Measurements from ENCODE around the gene TTC28. TPM values are rescaled to one million over a fixed set of nuclear protein-coding genes. Genes with fewer than 3 reads are reported as not detected.

TTC28 gene
- total and polyA plus RNA-seq, 10 of the 15 experiments (the other 5 are each of a cell fraction or from before 2014, with no cell fraction given) = 0.15 to 8.4 (median 1.4) TPM

GRCh38 chr22:28703436-28703835 lies 23.8 kb upstream of the TTC28 start:
- H3K4me2 ChIP-seq (ENCODE audit: control insufficient read depth, insufficient read depth) = no peak overlapping the region

More at GRCh38 chr22:28703436-28703835, 23.8 kb upstream of the TTC28 start:
- FAIRE-seq (no peak), ATAC-seq (no peak), DNase-seq (ENCODE audit: low read depth, low spot score) (no peak)
- H3K4me1 ChIP-seq (ENCODE audit: control insufficient read depth, insufficient read depth, low read length) = peaks cover 4% of the 10 kb centered on the region; the same call in 1 of the 2 replicates
- intact Hi-C loops (cut with micrococcal nuclease; ENCODE audit: unreplicated experiment) = no loop called here
- no peak overlapping the region for H3K27ac ChIP-seq (ENCODE audit: control insufficient read depth, insufficient read depth)
- H3K9ac ChIP-seq (ENCODE audit: control insufficient read depth, insufficient read depth, low read length) = no peak overlapping the region
- H3K9me3 ChIP-seq (replicated peaks; ENCODE audit: control insufficient read depth, insufficient read depth, low read length) = no peaks in the 10 kb centered on the region
- ChIA-PET CTCF (interaction anchor here (0.7 kb wide), 1 partner anchor 101 kb away, joined by 3 read pairs; no protein-coding TSS in a partner anchor), SMC1A (ENCODE audit: uncharacterized antibody, unreplicated experiment) (no interaction called here), RAD21 (ENCODE audit: unreplicated experiment) (no interaction called here), POLR2A (no interaction called here)
- no peaks in the 10 kb centered on the region for H3K79me2 ChIP-seq (ENCODE audit: control insufficient read depth, insufficient read depth, low read length)
- H3K4me3 ChIP-seq = no peak overlapping the region
- peaks cover 2 to 3% of the 10 kb centered on the region in 2 experiments; a peak in 3 of 4 replicates for H3K36me3 ChIP-seq (ENCODE audit: control insufficient read depth in 2 of 2, insufficient read depth in 2 of 2, low read length in 1 of 2)
- H3K27me3 ChIP-seq (replicated peaks in 1 of 2; ENCODE audit: control insufficient read depth in 2 of 2, insufficient read depth in 2 of 2, low read length in 1 of 2) = no peaks in the 10 kb centered on the region
- in situ Hi-C loops (cut with MboI) = no loop called here
- H4K20me1 ChIP-seq (ENCODE audit: control insufficient read depth, insufficient read depth) = no peaks in the 10 kb centered on the region
- no TSS peak for BruUV-seq (replicated peaks)
- TF ChIP-seq, protein P1, sequence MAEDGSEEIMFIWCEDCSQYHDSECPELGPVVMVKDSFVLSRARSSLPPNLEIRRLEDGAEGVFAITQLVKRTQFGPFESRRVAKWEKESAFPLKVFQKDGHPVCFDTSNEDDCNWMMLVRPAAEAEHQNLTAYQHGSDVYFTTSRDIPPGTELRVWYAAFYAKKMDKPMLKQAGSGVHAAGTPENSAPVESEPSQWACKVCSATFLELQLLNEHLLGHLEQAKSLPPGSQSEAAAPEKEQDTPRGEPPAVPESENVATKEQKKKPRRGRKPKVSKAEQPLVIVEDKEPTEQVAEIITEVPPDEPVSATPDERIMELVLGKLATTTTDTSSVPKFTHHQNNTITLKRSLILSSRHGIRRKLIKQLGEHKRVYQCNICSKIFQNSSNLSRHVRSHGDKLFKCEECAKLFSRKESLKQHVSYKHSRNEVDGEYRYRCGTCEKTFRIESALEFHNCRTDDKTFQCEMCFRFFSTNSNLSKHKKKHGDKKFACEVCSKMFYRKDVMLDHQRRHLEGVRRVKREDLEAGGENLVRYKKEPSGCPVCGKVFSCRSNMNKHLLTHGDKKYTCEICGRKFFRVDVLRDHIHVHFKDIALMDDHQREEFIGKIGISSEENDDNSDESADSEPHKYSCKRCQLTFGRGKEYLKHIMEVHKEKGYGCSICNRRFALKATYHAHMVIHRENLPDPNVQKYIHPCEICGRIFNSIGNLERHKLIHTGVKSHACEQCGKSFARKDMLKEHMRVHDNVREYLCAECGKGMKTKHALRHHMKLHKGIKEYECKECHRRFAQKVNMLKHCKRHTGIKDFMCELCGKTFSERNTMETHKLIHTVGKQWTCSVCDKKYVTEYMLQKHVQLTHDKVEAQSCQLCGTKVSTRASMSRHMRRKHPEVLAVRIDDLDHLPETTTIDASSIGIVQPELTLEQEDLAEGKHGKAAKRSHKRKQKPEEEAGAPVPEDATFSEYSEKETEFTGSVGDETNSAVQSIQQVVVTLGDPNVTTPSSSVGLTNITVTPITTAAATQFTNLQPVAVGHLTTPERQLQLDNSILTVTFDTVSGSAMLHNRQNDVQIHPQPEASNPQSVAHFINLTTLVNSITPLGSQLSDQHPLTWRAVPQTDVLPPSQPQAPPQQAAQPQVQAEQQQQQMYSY (CRISPR knock-in tag; IDR thresholded peaks at IDR 0.05) = no peak
- no peak for TF ChIP-seq MEF2A (IDR thresholded peaks at IDR 0.05; ENCODE audit: insufficient read depth, low read depth, low read length)
- TF ChIP-seq HDAC2 (IDR thresholded peaks at IDR 0.05) = no peak
- no peak for TF ChIP-seq SIN3A (IDR thresholded peaks at IDR 0.05; ENCODE audit: low read depth, low read length)
- TF ChIP-seq RCOR1 (conservative IDR thresholded peaks at IDR 0.05; ENCODE audit: low read depth, low read length) = no peak
- TF ChIP-seq CHD4 (IDR thresholded peaks at IDR 0.05) = no peak
- no peak for TF ChIP-seq TCF12 (IDR thresholded peaks at IDR 0.05; ENCODE audit: low read depth, low read length)
- no peak for TF ChIP-seq MYB (IDR thresholded peaks at IDR 0.05; ENCODE audit: borderline replicate concordance, low read depth, low read length)
- no peak for TF ChIP-seq NFIC (IDR thresholded peaks at IDR 0.05; ENCODE audit: low read depth, low read length)
- TF ChIP-seq SREBF1 (IDR thresholded peaks at IDR 0.05; ENCODE audit: low read length) = no peak
- no peak for TF ChIP-seq FOXM1 (IDR thresholded peaks at IDR 0.05; ENCODE audit: low read depth, low read length)
- no peak overlapping the region for H2AFZ ChIP-seq (ENCODE audit: control insufficient read depth, low read depth, low read length)

All from GM12878 (cell line).